CD8-positive, alpha-beta memory T cell (primary cell): ENCODE results near the gene HSFX3. TPM values are rescaled to one million over a fixed set of nuclear protein-coding genes. Genes with fewer than 3 reads are reported as not detected.
"Not testable (repeated sequence)": the region's sequence is repeated elsewhere in the genome, so short reads cannot be mapped to it uniquely, and the experiment has no call there.

ENCODE experiments used
- CTCF ChIA-PET: fragments of 350-600 bp; sonication (Branson Sonifier 250); formaldehyde crosslinking; loops from one replicate; lab custom pipeline; 2021; ENCODE audit warnings: antibody characterized with exemption; lab: Charles Lee
- POLR2A ChIA-PET: fragments of 350-600 bp; sonication (Branson Sonifier 250); formaldehyde crosslinking; loops from one replicate; lab custom pipeline; 2021; ENCODE audit warnings: antibody characterized with exemption; lab: Charles Lee
- DNase-seq, 5 donors: peaks; one replicate each; pipeline versions ENCODE4 v3.0.0 to v3.0.0-alpha.2; 2020 to 2022; ENCODE audit warnings: mixed read lengths in 1 of 5
- H3K27ac ChIP-seq: one replicate; pipeline ENCODE4 v1.7.0; 2013; ENCODE audit warnings: low read depth, mild to moderate bottlenecking, low read length, moderate library complexity
- H3K27me3 ChIP-seq: 2 replicates; pipeline ENCODE4 v1.7.0; 2013; ENCODE audit warnings: low read length, mild to moderate bottlenecking; ENCODE audit not compliant: insufficient read depth, poor library complexity, severe bottlenecking
- H3K36me3 ChIP-seq: 2 replicates; pipeline ENCODE4 v1.7.0; 2013; ENCODE audit warnings: mild to moderate bottlenecking, low read length, moderate library complexity; ENCODE audit not compliant: insufficient read depth
- H3K4me1 ChIP-seq: 2 replicates; pipeline ENCODE4 v1.7.0; 2013; ENCODE audit warnings: mild to moderate bottlenecking, low read length, moderate library complexity; ENCODE audit not compliant: insufficient read depth
- H3K4me3 ChIP-seq: 2 replicates; pipeline ENCODE4 v1.7.0; 2013; ENCODE audit warnings: mild to moderate bottlenecking, low read length
- H3K9me3 ChIP-seq: 2 replicates; pipeline ENCODE4 v1.7.0; 2013; ENCODE audit warnings: mild to moderate bottlenecking, low read length
- H3K27ac Mint-ChIP-seq, 8 donors: one replicate each; pipeline ENCODE4 v1.8.0; 2020 to 2021; ENCODE audit warnings: mixed read lengths in 8 of 8, mild to moderate bottlenecking in 6 of 8, inconsistent platforms in 3 of 8, moderate library complexity in 3 of 8
- H3K27me3 Mint-ChIP-seq, 2 donors: one replicate each; pipeline ENCODE4 v1.8.0; 2020 to 2021; ENCODE audit warnings: mixed read lengths in 2 of 2, mild to moderate bottlenecking in 1 of 2, moderate library complexity in 1 of 2
- H3K36me3 Mint-ChIP-seq, 3 donors: one replicate each; pipeline ENCODE4 v1.8.0; 2020 to 2021; ENCODE audit warnings: mixed read lengths in 3 of 3, inconsistent platforms in 1 of 3, mild to moderate bottlenecking in 1 of 3
- H3K4me1 Mint-ChIP-seq, 3 donors: one replicate each; pipeline ENCODE4 v1.8.0; 2020 to 2021; ENCODE audit warnings: mixed read lengths in 3 of 3, inconsistent platforms in 1 of 3, mild to moderate bottlenecking in 1 of 3
- H3K4me3 Mint-ChIP-seq, 7 donors: one replicate each; pipeline ENCODE4 v1.8.0; 2020 to 2021; ENCODE audit warnings: mixed read lengths in 7 of 7, mild to moderate bottlenecking in 6 of 7, moderate library complexity in 4 of 7, inconsistent platforms in 2 of 7
- H3K9me3 Mint-ChIP-seq, 5 donors: one replicate each; pipeline ENCODE4 v1.8.0; 2020 to 2022; ENCODE audit warnings: mixed read lengths in 5 of 5, mild to moderate bottlenecking in 3 of 5, moderate library complexity in 2 of 5, inconsistent platforms in 1 of 5
- polyA plus RNA-seq: library from polyadenylated mRNA; unstranded; fragments of 300-500 nt; fragmentation: Illumina TruSeq; gene quantifications from one replicate; pipeline ENCODE4 v1.2.3, GENCODE V29; 2021
- total RNA-seq, 2 experiments: library from RNA; stranded (reverse); gene quantifications; one replicate each; pipeline ENCODE4 v1.2.3, GENCODE V29; 2021

HSFX3 gene
- total and polyA plus RNA-seq, 3 experiments from 2014 or later = not detected

GRCh38 chrX:149571770-149572169 is 22.0 kb upstream of the HSFX3 start:
- no peaks in the 10 kb centered on the region for H3K9me3 ChIP-seq
- H3K4me1 ChIP-seq = no peaks in the 10 kb centered on the region
- Mint-ChIP-seq H3K4me3 (no peak overlapping the region), H3K27ac (no peak overlapping the region), H3K27me3 (peaks cover 0 to 4% of the 10 kb centered on the region in 2 donors), H3K9me3 (no peaks in the 10 kb centered on the region), H3K36me3 (no peaks in the 10 kb centered on the region), H3K4me1 (no peaks in the 10 kb centered on the region)
- H3K27ac ChIP-seq = no peak overlapping the region
- H3K36me3 ChIP-seq = no peaks in the 10 kb centered on the region
- no peaks in the 10 kb centered on the region for H3K27me3 ChIP-seq
- DNase-seq = no peak
- no peak overlapping the region for H3K4me3 ChIP-seq
- ChIA-PET POLR2A (no interaction called here), CTCF (no interaction called here)

- Mint-ChIP-seq H3K4me1 (no peaks in the 10 kb centered on the region), H3K27me3 (peaks cover 0 to 4% of the 10 kb centered on the region in 2 donors)
- CTCF ChIA-PET = no interaction called here
These were observed 20.9 kb upstream of the HSFX3 start for GRCh38 chrX:149570668-149571067.

GRCh38 chrX:149569770-149570169 is 20.0 kb upstream of the HSFX3 start:
- Histone ChIP-seq H3K36me3 (no peaks in the 10 kb centered on the region), H3K4me1 (no peaks in the 10 kb centered on the region), H3K9me3 (no peaks in the 10 kb centered on the region), H3K4me3 (no peak overlapping the region), H3K27ac (no peak overlapping the region), H3K27me3 (no peaks in the 10 kb centered on the region)
- H3K27ac Mint-ChIP-seq = no peak overlapping the region
- H3K36me3 Mint-ChIP-seq = no peaks in the 10 kb centered on the region
- no peak overlapping the region for H3K4me3 Mint-ChIP-seq
- H3K27me3 Mint-ChIP-seq = peaks cover under 1 to 4% of the 10 kb centered on the region in 2 donors
- H3K4me1 Mint-ChIP-seq = no peaks in the 10 kb centered on the region
- ChIA-PET POLR2A (no interaction called here), CTCF (no interaction called here)
- DNase-seq = no peak
- H3K9me3 Mint-ChIP-seq = no peaks in the 10 kb centered on the region

More at GRCh38 chrX:149570668-149571067, 20.9 kb upstream of the HSFX3 start:
- H3K36me3 Mint-ChIP-seq = no peaks in the 10 kb centered on the region
- H3K27me3 ChIP-seq = no peaks in the 10 kb centered on the region
- H3K4me3 ChIP-seq = no peak overlapping the region
- POLR2A ChIA-PET = no interaction called here
- no peaks in the 10 kb centered on the region for H3K9me3 ChIP-seq
- H3K9me3 Mint-ChIP-seq = no peaks in the 10 kb centered on the region
- H3K27ac Mint-ChIP-seq = no peak overlapping the region
- H3K36me3 ChIP-seq = no peaks in the 10 kb centered on the region
- H3K4me1 ChIP-seq = no peaks in the 10 kb centered on the region
- H3K4me3 Mint-ChIP-seq = no peak overlapping the region
- H3K27ac ChIP-seq = no peak overlapping the region
- DNase-seq = no peak

GRCh38 chrX:149568701-149569296 is 19.1 kb upstream of the HSFX3 start:
- Histone ChIP-seq H3K27ac (no peak overlapping the region), H3K27me3 (no peaks in the 10 kb centered on the region), H3K4me3 (no peak overlapping the region), H3K4me1 (no peaks in the 10 kb centered on the region), H3K9me3 (no peaks in the 10 kb centered on the region), H3K36me3 (no peaks in the 10 kb centered on the region)
- no peak for DNase-seq
- CTCF ChIA-PET = no interaction called here
- no peaks in the 10 kb centered on the region for H3K9me3 Mint-ChIP-seq
- no peaks in the 10 kb centered on the region for H3K36me3 Mint-ChIP-seq
- H3K4me3 Mint-ChIP-seq = no peak overlapping the region
- H3K27ac Mint-ChIP-seq = no peak overlapping the region
- POLR2A ChIA-PET = no interaction called here
- H3K27me3 Mint-ChIP-seq = peaks cover 3 to 4% of the 10 kb centered on the region in 2 donors
- no peaks in the 10 kb centered on the region for H3K4me1 Mint-ChIP-seq

- Histone ChIP-seq H3K27me3 (no peaks in the 10 kb centered on the region), H3K4me3 (no peak overlapping the region), H3K4me1 (no peaks in the 10 kb centered on the region), H3K27ac (no peak overlapping the region), H3K9me3 (no peaks in the 10 kb centered on the region), H3K36me3 (no peaks in the 10 kb centered on the region)
- Mint-ChIP-seq H3K9me3 (no peaks in the 10 kb centered on the region), H3K27me3 (peaks cover 3 to 4% of the 10 kb centered on the region in 2 donors), H3K4me1 (no peaks in the 10 kb centered on the region), H3K36me3 (no peaks in the 10 kb centered on the region), H3K4me3 (no peak overlapping the region), H3K27ac (no peak overlapping the region)
- DNase-seq = no peak
- CTCF ChIA-PET = no interaction called here
- POLR2A ChIA-PET = no interaction called here
These were observed 18.1 kb upstream of the HSFX3 start for GRCh38 chrX:149567621-149568417.

- H3K27ac Mint-ChIP-seq = no peak overlapping the region
These were observed 13.6 kb upstream of the HSFX3 start for GRCh38 chrX:149563359-149563758.

GRCh38 chrX:149555251-149555650 is 5.5 kb upstream of the HSFX3 start:
- H3K27ac ChIP-seq, POLR2A ChIA-PET, H3K4me1 ChIP-seq, CTCF ChIA-PET, H3K27ac Mint-ChIP-seq, H3K9me3 ChIP-seq, H3K27me3 ChIP-seq, H3K27me3 Mint-ChIP-seq, DNase-seq, H3K4me1 Mint-ChIP-seq, H3K4me3 Mint-ChIP-seq, H3K36me3 ChIP-seq, H3K36me3 Mint-ChIP-seq, H3K9me3 Mint-ChIP-seq, H3K4me3 ChIP-seq: not testable (repeated sequence)

More at GRCh38 chrX:149563359-149563758, 13.6 kb upstream of the HSFX3 start:
- H3K9me3 Mint-ChIP-seq = no peaks in the 10 kb centered on the region
- H3K27me3 ChIP-seq = no peaks in the 10 kb centered on the region
- H3K9me3 ChIP-seq = no peaks in the 10 kb centered on the region
- H3K4me3 ChIP-seq = no peak overlapping the region
- DNase-seq = no peak
- H3K4me1 ChIP-seq = no peaks in the 10 kb centered on the region
- H3K36me3 Mint-ChIP-seq = no peaks in the 10 kb centered on the region
- no peaks in the 10 kb centered on the region for H3K4me1 Mint-ChIP-seq
- H3K27me3 Mint-ChIP-seq = peaks cover 0 to 5% of the 10 kb centered on the region in 2 donors
- no peak overlapping the region for H3K4me3 Mint-ChIP-seq
- ChIA-PET CTCF (no interaction called here), POLR2A (no interaction called here)
- H3K27ac ChIP-seq = no peak overlapping the region
- no peaks in the 10 kb centered on the region for H3K36me3 ChIP-seq

GRCh38 chrX:149551939-149552248 is 2.2 kb upstream of the HSFX3 start:
- H3K9me3 Mint-ChIP-seq, H3K9me3 ChIP-seq, POLR2A ChIA-PET, H3K36me3 Mint-ChIP-seq, H3K4me1 Mint-ChIP-seq, DNase-seq, H3K27me3 Mint-ChIP-seq, H3K4me3 Mint-ChIP-seq, H3K27me3 ChIP-seq, H3K4me3 ChIP-seq, H3K36me3 ChIP-seq, H3K4me1 ChIP-seq, CTCF ChIA-PET, H3K27ac Mint-ChIP-seq, H3K27ac ChIP-seq: not testable (repeated sequence)
